Nephron (organoid): ENCODE data around the gene TEX2.

ENCODE experiments used
- H3K27ac Mint-ChIP-seq, 3 experiments: 2 replicates each; pipeline ENCODE4 v1.8.0; 2020; ENCODE audit warnings: mixed read lengths in 3 of 3, mild to moderate bottlenecking in 2 of 3, moderate library complexity in 1 of 3
- H3K27me3 Mint-ChIP-seq: 2 replicates; pipeline ENCODE4 v1.8.0; 2021; ENCODE audit warnings: low read depth, mild to moderate bottlenecking, moderate library complexity, mixed read lengths
- H3K36me3 Mint-ChIP-seq: 2 replicates; pipeline ENCODE4 v1.8.0; 2020; ENCODE audit warnings: low read depth, mixed read lengths
- H3K4me1 Mint-ChIP-seq: 2 replicates; pipeline ENCODE4 v1.8.0; 2020; ENCODE audit warnings: mixed read lengths
- H3K4me3 Mint-ChIP-seq, 3 experiments: 2 replicates each; pipeline ENCODE4 v1.8.0; 2020; ENCODE audit warnings: mild to moderate bottlenecking in 3 of 3, mixed read lengths in 3 of 3, moderate library complexity in 2 of 3
- H3K9me3 Mint-ChIP-seq: 2 replicates; pipeline ENCODE4 v1.8.0; 2020; ENCODE audit warnings: mixed read lengths
- CTCF ChIP-seq, 3 experiments: fragments of 200-600 bp; sonication (generic); IDR thresholded peaks; one replicate each; pipeline ENCODE4 v1.5.0; 2021; ENCODE audit warnings: antibody characterized with exemption in 3 of 3; ENCODE audit not compliant: unreplicated experiment in 3 of 3

Gene TEX2

GRCh38 chr17:64163468-64163867 lies 99.6 kb downstream of the TEX2 start:
- H3K27ac Mint-ChIP-seq, result no peak overlapping the region
- H3K36me3 Mint-ChIP-seq, result peaks cover 15% of the 10 kb centered on the region
- no peak for TF ChIP-seq CTCF (IDR thresholded peaks at IDR 0.05; ENCODE audit: unreplicated experiment in 3 of 3)
- no peaks in the 10 kb centered on the region for H3K9me3 Mint-ChIP-seq
- H3K4me1 Mint-ChIP-seq, result peaks cover 25% of the 10 kb centered on the region
- no peaks in the 10 kb centered on the region for H3K27me3 Mint-ChIP-seq
- H3K4me3 Mint-ChIP-seq, result no peak overlapping the region

GRCh38 chr17:64162554-64162953 lies 100.5 kb downstream of the TEX2 start:
- peak overlapping the region in 1 of 3 experiments; percentile 38 for H3K27ac Mint-ChIP-seq
- no peaks in the 10 kb centered on the region for H3K9me3 Mint-ChIP-seq
- no peaks in the 10 kb centered on the region for H3K27me3 Mint-ChIP-seq
- no peak for TF ChIP-seq CTCF (IDR thresholded peaks at IDR 0.05; ENCODE audit: unreplicated experiment in 3 of 3)
- H3K4me3 Mint-ChIP-seq, result no peak overlapping the region
- peaks cover 15% of the 10 kb centered on the region for H3K36me3 Mint-ChIP-seq
- H3K4me1 Mint-ChIP-seq, result peaks cover 35% of the 10 kb centered on the region

GRCh38 chr17:64161380-64162176 lies 101.5 kb downstream of the TEX2 start:
- Mint-ChIP-seq H3K4me3 (no peak overlapping the region), H3K4me1 (peaks cover 44% of the 10 kb centered on the region)

GRCh38 chr17:64160378-64160777 lies 102.7 kb downstream of the TEX2 start:
- H3K27ac Mint-ChIP-seq, result peak overlapping the region in 2 of 3 experiments; percentile 62 to 99
- H3K4me3 Mint-ChIP-seq, result no peak overlapping the region
- no peak for TF ChIP-seq CTCF (IDR thresholded peaks at IDR 0.05; ENCODE audit: unreplicated experiment in 3 of 3)
- H3K27me3 Mint-ChIP-seq, result no peaks in the 10 kb centered on the region
- peaks cover 7% of the 10 kb centered on the region for H3K36me3 Mint-ChIP-seq
- peaks cover 56% of the 10 kb centered on the region for H3K4me1 Mint-ChIP-seq
- no peaks in the 10 kb centered on the region for H3K9me3 Mint-ChIP-seq

More at GRCh38 chr17:64161380-64162176, 101.5 kb downstream of the TEX2 start:
- H3K27me3 Mint-ChIP-seq, result no peaks in the 10 kb centered on the region
- no peak for TF ChIP-seq CTCF (IDR thresholded peaks at IDR 0.05; ENCODE audit: unreplicated experiment in 3 of 3)
- no peaks in the 10 kb centered on the region for H3K9me3 Mint-ChIP-seq
- peaks cover 12% of the 10 kb centered on the region for H3K36me3 Mint-ChIP-seq
- H3K27ac Mint-ChIP-seq, result peak overlapping the region; percentile 4 to 62 (median 19)

- peak overlapping the region; percentile 87 to 99 (median 97) for H3K27ac Mint-ChIP-seq
- H3K9me3 Mint-ChIP-seq, result no peaks in the 10 kb centered on the region
- H3K4me1 Mint-ChIP-seq, result peaks cover 69% of the 10 kb centered on the region
- no peak for TF ChIP-seq CTCF (IDR thresholded peaks at IDR 0.05; ENCODE audit: unreplicated experiment in 3 of 3)
- peak overlapping the region in 2 of 3 experiments; percentile 11 to 54 for H3K4me3 Mint-ChIP-seq
- no peaks in the 10 kb centered on the region for H3K27me3 Mint-ChIP-seq
- no peaks in the 10 kb centered on the region for H3K36me3 Mint-ChIP-seq
Measured at GRCh38 chr17:64158831-64159590, 104.0 kb downstream of the TEX2 start.
